Measurements from ENCODE around the gene DNTT.

DNTT gene

GRCh38 chr10:96387161-96387560, 82.9 kb downstream of the DNTT start:
- DNase-seq: no peak

GRCh38 chr10:96387601-96388000, 83.4 kb downstream of the DNTT start:
- no peak for DNase-seq
